Cerebellar nuclear complex (tissue), 1 donor: Measurements from ENCODE around the gene MET.
"Not testable (repeated sequence)": the region's sequence is repeated elsewhere in the genome, so short reads cannot be mapped to it uniquely, and the experiment has no call there.

Source experiments
- DNase-seq, 2 experiments: peaks; one replicate each; lab custom pipeline; 2025; lab: John Stamatoyannopoulos, UW

MET gene

GRCh38 chr7:116671681-116672595 lies at the start of gene MET:
Gene MET (plus strand): TSS chr7:116672196. CDS start chr7:116699085, 26,889 bp downstream.
- no peak for DNase-seq

- DNase-seq: no peak
Observed at GRCh38 chr7:116626886-116627285, 45.1 kb upstream of the MET start.

- no peak for DNase-seq
Observed at GRCh38 chr7:116629051-116629463, 42.9 kb upstream of the MET start.

- DNase-seq: no peak
Observed at GRCh38 chr7:116630357-116630756, 41.6 kb upstream of the MET start.

- no peak for DNase-seq
Observed at GRCh38 chr7:116630932-116631671, 40.9 kb upstream of the MET start.

GRCh38 chr7:116631676-116632075 lies 40.3 kb upstream of the MET start:
- DNase-seq: no peak

GRCh38 chr7:116632384-116632783 lies 39.6 kb upstream of the MET start:
- no peak for DNase-seq

GRCh38 chr7:116633131-116633988 lies 38.6 kb upstream of the MET start:
- no peak for DNase-seq

- DNase-seq: no peak
Observed at GRCh38 chr7:116636997-116637396, 35.0 kb upstream of the MET start.

GRCh38 chr7:116638592-116638991 lies 33.4 kb upstream of the MET start:
- DNase-seq: not testable (repeated sequence)

GRCh38 chr7:116641551-116642153 lies 30.3 kb upstream of the MET start:
- DNase-seq: no peak

GRCh38 chr7:116643148-116643547 lies 28.8 kb upstream of the MET start:
- DNase-seq: not testable (repeated sequence)

GRCh38 chr7:116644628-116645027 lies 27.4 kb upstream of the MET start:
- DNase-seq: no peak

- DNase-seq: no peak
Observed at GRCh38 chr7:116647290-116647689, 24.7 kb upstream of the MET start.

- DNase-seq: no peak
Observed at GRCh38 chr7:116647861-116648260, 24.1 kb upstream of the MET start.

- DNase-seq: no peak
Observed at GRCh38 chr7:116650436-116650835, 21.6 kb upstream of the MET start.

- no peak for DNase-seq
Observed at GRCh38 chr7:116652793-116653192, 19.2 kb upstream of the MET start.

GRCh38 chr7:116653204-116653603 lies 18.8 kb upstream of the MET start:
- DNase-seq: no peak

GRCh38 chr7:116653646-116654045 lies 18.4 kb upstream of the MET start:
- DNase-seq: no peak

- DNase-seq: not testable (repeated sequence)
Observed at GRCh38 chr7:116659248-116659647, 12.7 kb upstream of the MET start.

GRCh38 chr7:116661865-116662264 lies 10.1 kb upstream of the MET start:
- no peak for DNase-seq

GRCh38 chr7:116663744-116664143 lies 8.3 kb upstream of the MET start:
- DNase-seq: no peak
